Progenitor cell of endocrine pancreas (in vitro differentiated cells): ENCODE results near the gene CHST13. TPM values are rescaled to one million over a fixed set of nuclear protein-coding genes. Genes with fewer than 3 reads are reported as not detected.

Experiments
- DNase-seq: peaks from one replicate; pipeline ENCODE4 v3.0.0; 2021; ENCODE audit warnings: low spot score; ENCODE audit not compliant: unreplicated experiment
- H3K27ac Mint-ChIP-seq: 2 replicates; pipeline ENCODE4 v1.8.0; 2021; ENCODE audit warnings: mild to moderate bottlenecking, moderate library complexity, mixed read lengths
- H3K27me3 Mint-ChIP-seq: 2 replicates; pipeline ENCODE4 v1.8.0; 2021; ENCODE audit warnings: mixed read lengths
- H3K36me3 Mint-ChIP-seq: 2 replicates; pipeline ENCODE4 v1.8.0; 2022; ENCODE audit warnings: mixed read lengths; ENCODE audit not compliant: insufficient read depth
- H3K4me1 Mint-ChIP-seq: 2 replicates; pipeline ENCODE4 v1.8.0; 2021; ENCODE audit warnings: low read depth, mixed read lengths
- H3K4me3 Mint-ChIP-seq: 2 replicates; pipeline ENCODE4 v1.8.0; 2021; ENCODE audit warnings: low read depth, mild to moderate bottlenecking, moderate library complexity, mixed read lengths
- H3K9me3 Mint-ChIP-seq: 2 replicates; pipeline ENCODE4 v1.8.0; 2021; ENCODE audit warnings: low read depth, mixed read lengths
- total RNA-seq: library from RNA; stranded (reverse); gene quantifications from 2 replicates; pipeline ENCODE4 v1.2.1, GENCODE V29; 2021
- TF ChIP-seq, protein P1 (sequence below): fragments of 200-600 bp; sonication (generic); IDR thresholded peaks from one replicate; pipeline ENCODE4 v1.5.0; 2021; ENCODE audit warnings: antibody characterized with exemption, mild to moderate bottlenecking; ENCODE audit not compliant: unreplicated experiment

CHST13 gene
- total RNA-seq, 1 donor from 2014 or later: 0.36 TPM

DNA sequence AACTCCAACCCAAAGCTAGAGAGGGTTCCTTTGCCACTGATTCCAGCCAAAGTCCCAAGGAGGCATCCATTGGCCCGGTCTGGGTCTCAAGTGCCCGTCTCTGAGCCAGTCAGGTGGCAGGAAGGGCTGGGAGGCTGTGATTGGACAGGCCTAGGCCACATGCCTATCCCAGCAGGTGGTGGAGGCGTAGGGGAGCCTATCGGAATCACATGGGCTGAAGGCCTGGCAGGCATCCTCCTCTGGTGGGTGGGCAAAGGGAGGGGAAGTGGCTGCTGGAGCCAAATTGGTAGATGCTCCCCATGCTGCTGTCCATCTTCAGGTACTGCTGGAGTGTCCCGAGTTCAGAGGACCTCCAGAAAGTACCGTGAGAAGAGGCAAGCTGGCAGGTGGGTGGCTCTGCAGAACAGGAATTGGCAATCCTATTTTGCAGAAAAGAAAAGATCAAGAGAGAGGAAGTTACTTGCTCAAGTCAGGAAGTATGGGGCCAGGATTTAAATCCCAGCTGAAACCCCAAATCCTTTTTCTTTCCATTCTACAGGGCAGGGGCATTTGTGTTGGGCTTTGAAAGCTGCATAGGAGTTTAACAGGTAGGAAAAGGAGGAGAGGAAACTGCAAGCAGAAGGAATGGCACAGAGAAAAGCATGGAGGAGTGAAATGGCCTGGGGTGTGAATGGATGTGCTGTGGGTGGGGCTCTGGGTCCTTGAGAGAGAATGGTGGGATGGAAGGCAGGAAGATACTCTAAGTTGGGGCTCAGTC lies 3.7 kb downstream of the CHST13 start:
- Mint-ChIP-seq H3K27ac (no peak overlapping the region), H3K4me3 (no peak overlapping the region), H3K4me1 (peaks cover 7% of the 10 kb centered on the region), H3K27me3 (peaks cover 48% of the 10 kb centered on the region), H3K36me3 (no peaks in the 10 kb centered on the region), H3K9me3 (no peaks in the 10 kb centered on the region)
- no peak for DNase-seq
- TF ChIP-seq, protein P1, sequence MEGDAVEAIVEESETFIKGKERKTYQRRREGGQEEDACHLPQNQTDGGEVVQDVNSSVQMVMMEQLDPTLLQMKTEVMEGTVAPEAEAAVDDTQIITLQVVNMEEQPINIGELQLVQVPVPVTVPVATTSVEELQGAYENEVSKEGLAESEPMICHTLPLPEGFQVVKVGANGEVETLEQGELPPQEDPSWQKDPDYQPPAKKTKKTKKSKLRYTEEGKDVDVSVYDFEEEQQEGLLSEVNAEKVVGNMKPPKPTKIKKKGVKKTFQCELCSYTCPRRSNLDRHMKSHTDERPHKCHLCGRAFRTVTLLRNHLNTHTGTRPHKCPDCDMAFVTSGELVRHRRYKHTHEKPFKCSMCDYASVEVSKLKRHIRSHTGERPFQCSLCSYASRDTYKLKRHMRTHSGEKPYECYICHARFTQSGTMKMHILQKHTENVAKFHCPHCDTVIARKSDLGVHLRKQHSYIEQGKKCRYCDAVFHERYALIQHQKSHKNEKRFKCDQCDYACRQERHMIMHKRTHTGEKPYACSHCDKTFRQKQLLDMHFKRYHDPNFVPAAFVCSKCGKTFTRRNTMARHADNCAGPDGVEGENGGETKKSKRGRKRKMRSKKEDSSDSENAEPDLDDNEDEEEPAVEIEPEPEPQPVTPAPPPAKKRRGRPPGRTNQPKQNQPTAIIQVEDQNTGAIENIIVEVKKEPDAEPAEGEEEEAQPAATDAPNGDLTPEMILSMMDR: no peak

DNA sequence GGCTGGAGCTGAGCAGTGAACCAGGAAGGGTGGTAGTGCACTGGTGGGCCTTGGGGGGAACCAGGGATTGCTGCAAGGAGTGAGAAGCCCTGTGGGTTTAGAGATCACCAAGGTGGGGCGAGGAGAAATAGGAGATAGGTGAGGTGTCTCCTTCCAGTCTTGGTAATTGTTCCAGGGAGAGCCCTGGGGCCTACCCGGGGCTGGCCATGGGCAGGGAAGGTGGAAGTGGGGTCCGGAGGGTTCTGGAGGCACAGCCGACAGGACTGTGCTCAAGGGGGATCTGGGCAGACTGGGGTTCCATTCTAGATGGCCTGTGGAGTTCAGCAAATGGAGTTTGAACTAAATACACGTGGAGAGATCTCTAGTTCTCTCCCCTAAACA lies 4.5 kb downstream of the CHST13 start:
- Mint-ChIP-seq H3K27ac (no peak overlapping the region), H3K4me3 (no peak overlapping the region), H3K36me3 (no peaks in the 10 kb centered on the region), H3K27me3 (peaks cover 45% of the 10 kb centered on the region), H3K4me1 (peaks cover 7% of the 10 kb centered on the region), H3K9me3 (no peaks in the 10 kb centered on the region)
- DNase-seq: no peak
- TF ChIP-seq, protein P1: no peak

- H3K4me1 Mint-ChIP-seq: peaks cover 7% of the 10 kb centered on the region
- H3K27me3 Mint-ChIP-seq: peaks cover 49% of the 10 kb centered on the region
- no peak overlapping the region for H3K4me3 Mint-ChIP-seq
- peak; percentile 53 for DNase-seq
- no peaks in the 10 kb centered on the region for H3K36me3 Mint-ChIP-seq
- no peak overlapping the region for H3K27ac Mint-ChIP-seq
- no peaks in the 10 kb centered on the region for H3K9me3 Mint-ChIP-seq
- TF ChIP-seq, protein P1: peak; percentile 62
Observed at GRCh38 chr3:126528800-126529541, 5.0 kb downstream of the CHST13 start.

- Mint-ChIP-seq H3K27ac (no peak overlapping the region), H3K4me3 (no peak overlapping the region)
- TF ChIP-seq, protein P1: no peak
Observed at GRCh38 chr3:126529585-126530170, 5.7 kb downstream of the CHST13 start.

More at GRCh38 chr3:126529585-126530170, 5.7 kb downstream of the CHST13 start:
- Mint-ChIP-seq H3K9me3 (no peaks in the 10 kb centered on the region), H3K27me3 (peaks cover 54% of the 10 kb centered on the region), H3K36me3 (no peaks in the 10 kb centered on the region), H3K4me1 (peaks cover 7% of the 10 kb centered on the region)
- DNase-seq: no peak
